KMS-11 (cell line): ENCODE data around the gene RNF214.

Experiments used
- H2AFZ ChIP-seq: fragments of 200-600 bp; sonication (generic); 2 replicates; pipeline ENCODE4 v1.6.1; 2016; ENCODE audit warnings: antibody characterized with exemption, mixed run types, low read depth
- H3K27ac ChIP-seq: fragments of 200-600 bp; sonication (generic); 2 replicates; pipeline ENCODE4 v1.6.1; 2016; ENCODE audit warnings: mild to moderate bottlenecking, mixed run types
- H3K27me3 ChIP-seq: fragments of 200-600 bp; sonication (generic); 2 replicates; pipeline ENCODE4 v1.6.1; 2017; ENCODE audit warnings: mild to moderate bottlenecking, low read depth, mixed run types, moderate library complexity; ENCODE audit not compliant: insufficient read depth
- H3K36me3 ChIP-seq: fragments of 200-600 bp; sonication (generic); 2 replicates; pipeline ENCODE4 v1.6.1; 2017; ENCODE audit warnings: mild to moderate bottlenecking, mixed run types; ENCODE audit not compliant: insufficient read depth
- H3K4me1 ChIP-seq: fragments of 200-600 bp; sonication (generic); 2 replicates; pipeline ENCODE4 v1.6.1; 2016; ENCODE audit warnings: mild to moderate bottlenecking, low read depth, mixed run types; ENCODE audit not compliant: poor library complexity, severe bottlenecking
- H3K4me2 ChIP-seq: fragments of 200-600 bp; sonication (generic); 2 replicates; pipeline ENCODE4 v1.7.0; 2016; ENCODE audit warnings: mild to moderate bottlenecking, mixed run types
- H3K4me3 ChIP-seq: fragments of 200-600 bp; sonication (generic); IDR thresholded peaks from 2 replicates; pipeline ENCODE4 v1.6.1; 2017; ENCODE audit warnings: low read depth, low read length, mixed read lengths; ENCODE audit not compliant: insufficient read depth
- H3K79me2 ChIP-seq: fragments of 200-600 bp; sonication (generic); 2 replicates; pipeline ENCODE4 v1.6.1; 2016; ENCODE audit warnings: low read depth, mixed run types; ENCODE audit not compliant: insufficient read depth
- H3K9ac ChIP-seq: fragments of 200-600 bp; sonication (generic); 2 replicates; pipeline ENCODE4 v1.6.1; 2016; ENCODE audit warnings: mild to moderate bottlenecking, mixed run types
- H4K20me1 ChIP-seq: fragments of 200-600 bp; sonication (generic); 2 replicates; pipeline ENCODE4 v1.6.1; 2016; ENCODE audit warnings: mild to moderate bottlenecking, mixed run types; ENCODE audit not compliant: insufficient read depth
- TF ChIP-seq, protein P1 (sequence below): fragments of 200-600 bp; sonication (generic); conservative IDR thresholded peaks from 2 replicates; pipeline ENCODE4 v1.6.1; 2017; ENCODE audit warnings: low read depth, mild to moderate bottlenecking, antibody characterized with exemption, low read length, moderate library complexity, mixed read lengths

The RNF214 gene

DNA sequence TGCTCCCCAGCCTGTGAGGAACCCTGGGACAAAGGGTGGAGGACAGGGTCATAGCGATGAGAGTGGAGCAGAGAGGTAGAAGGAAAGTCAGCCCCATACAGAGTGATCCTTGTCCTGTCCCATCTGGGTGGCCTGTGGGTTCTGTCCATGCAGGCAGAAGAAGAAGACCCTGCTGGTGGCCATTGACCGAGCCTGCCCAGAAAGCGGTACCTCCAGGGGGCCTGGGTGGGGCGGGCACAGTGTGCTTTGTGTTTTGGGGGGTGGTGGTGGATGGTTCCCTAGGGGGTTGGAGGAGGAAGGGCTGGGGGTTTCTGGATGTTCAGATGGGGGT, 46.1 kb upstream of the RNF214 start:
- H3K27ac ChIP-seq = no peak overlapping the region
- H2AFZ ChIP-seq = no peak overlapping the region
- no peaks in the 10 kb centered on the region for H3K4me1 ChIP-seq
- no peak overlapping the region for H3K4me3 ChIP-seq
- H3K36me3 ChIP-seq = no peaks in the 10 kb centered on the region
- H4K20me1 ChIP-seq = no peaks in the 10 kb centered on the region
- TF ChIP-seq, protein P1, sequence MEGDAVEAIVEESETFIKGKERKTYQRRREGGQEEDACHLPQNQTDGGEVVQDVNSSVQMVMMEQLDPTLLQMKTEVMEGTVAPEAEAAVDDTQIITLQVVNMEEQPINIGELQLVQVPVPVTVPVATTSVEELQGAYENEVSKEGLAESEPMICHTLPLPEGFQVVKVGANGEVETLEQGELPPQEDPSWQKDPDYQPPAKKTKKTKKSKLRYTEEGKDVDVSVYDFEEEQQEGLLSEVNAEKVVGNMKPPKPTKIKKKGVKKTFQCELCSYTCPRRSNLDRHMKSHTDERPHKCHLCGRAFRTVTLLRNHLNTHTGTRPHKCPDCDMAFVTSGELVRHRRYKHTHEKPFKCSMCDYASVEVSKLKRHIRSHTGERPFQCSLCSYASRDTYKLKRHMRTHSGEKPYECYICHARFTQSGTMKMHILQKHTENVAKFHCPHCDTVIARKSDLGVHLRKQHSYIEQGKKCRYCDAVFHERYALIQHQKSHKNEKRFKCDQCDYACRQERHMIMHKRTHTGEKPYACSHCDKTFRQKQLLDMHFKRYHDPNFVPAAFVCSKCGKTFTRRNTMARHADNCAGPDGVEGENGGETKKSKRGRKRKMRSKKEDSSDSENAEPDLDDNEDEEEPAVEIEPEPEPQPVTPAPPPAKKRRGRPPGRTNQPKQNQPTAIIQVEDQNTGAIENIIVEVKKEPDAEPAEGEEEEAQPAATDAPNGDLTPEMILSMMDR = no peak
- H3K9ac ChIP-seq = no peak overlapping the region
- no peak overlapping the region for H3K4me2 ChIP-seq
- no peaks in the 10 kb centered on the region for H3K79me2 ChIP-seq
- no peaks in the 10 kb centered on the region for H3K27me3 ChIP-seq

DNA sequence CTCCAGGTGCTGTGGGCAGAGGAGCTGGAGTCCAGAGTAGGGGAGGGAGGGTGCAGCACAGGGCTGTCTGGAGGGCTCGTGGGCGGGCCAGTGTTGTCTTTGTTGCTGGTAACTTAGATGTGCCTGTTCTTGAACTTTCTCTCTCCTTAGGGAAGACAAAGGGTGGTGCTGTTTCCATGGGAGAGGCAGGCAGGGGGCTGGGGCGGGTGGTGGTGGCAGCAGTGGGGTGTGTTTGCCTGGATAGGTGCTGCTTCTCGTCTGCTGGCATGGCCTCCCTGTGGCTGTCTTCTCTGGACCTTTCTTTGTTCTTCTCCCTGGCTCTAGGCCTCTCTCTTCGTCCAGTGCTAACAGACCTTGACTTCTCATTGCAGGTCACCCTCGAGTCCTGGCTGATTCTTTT, 45.5 kb upstream of the RNF214 start:
- H4K20me1 ChIP-seq = no peaks in the 10 kb centered on the region
- TF ChIP-seq, protein P1 = no peak
- no peaks in the 10 kb centered on the region for H3K4me1 ChIP-seq
- no peak overlapping the region for H3K27ac ChIP-seq
- H3K4me2 ChIP-seq = no peak overlapping the region
- no peaks in the 10 kb centered on the region for H3K36me3 ChIP-seq
- no peak overlapping the region for H3K4me3 ChIP-seq
- H2AFZ ChIP-seq = no peak overlapping the region
- no peak overlapping the region for H3K9ac ChIP-seq
- no peaks in the 10 kb centered on the region for H3K79me2 ChIP-seq
- H3K27me3 ChIP-seq = no peaks in the 10 kb centered on the region

DNA sequence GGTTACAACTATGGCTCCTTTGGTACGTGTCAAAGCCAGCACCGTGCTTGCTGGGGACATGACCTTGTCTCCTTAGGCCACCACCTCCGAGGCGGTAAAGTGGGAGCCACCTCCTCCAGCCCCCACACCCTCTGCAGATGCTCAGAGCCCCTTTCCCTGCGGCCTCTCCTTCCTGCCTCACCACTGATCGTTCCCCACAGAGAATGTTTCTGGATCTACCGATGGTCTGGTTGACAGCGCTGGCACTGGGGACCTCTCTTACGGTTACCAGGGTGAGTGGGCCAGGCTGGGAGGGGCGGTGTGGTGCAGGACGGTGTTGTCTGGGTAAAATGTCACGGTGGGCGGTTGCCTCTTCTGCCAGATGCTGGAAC, 45.1 kb upstream of the RNF214 start:
- Histone ChIP-seq H3K79me2 (no peaks in the 10 kb centered on the region), H3K4me2 (no peak overlapping the region), H3K36me3 (no peaks in the 10 kb centered on the region), H3K4me1 (no peaks in the 10 kb centered on the region), H2AFZ (no peak overlapping the region), H3K9ac (no peak overlapping the region), H4K20me1 (no peaks in the 10 kb centered on the region), H3K27me3 (no peaks in the 10 kb centered on the region), H3K4me3 (no peak overlapping the region), H3K27ac (no peak overlapping the region)
- TF ChIP-seq, protein P1 = no peak

DNA sequence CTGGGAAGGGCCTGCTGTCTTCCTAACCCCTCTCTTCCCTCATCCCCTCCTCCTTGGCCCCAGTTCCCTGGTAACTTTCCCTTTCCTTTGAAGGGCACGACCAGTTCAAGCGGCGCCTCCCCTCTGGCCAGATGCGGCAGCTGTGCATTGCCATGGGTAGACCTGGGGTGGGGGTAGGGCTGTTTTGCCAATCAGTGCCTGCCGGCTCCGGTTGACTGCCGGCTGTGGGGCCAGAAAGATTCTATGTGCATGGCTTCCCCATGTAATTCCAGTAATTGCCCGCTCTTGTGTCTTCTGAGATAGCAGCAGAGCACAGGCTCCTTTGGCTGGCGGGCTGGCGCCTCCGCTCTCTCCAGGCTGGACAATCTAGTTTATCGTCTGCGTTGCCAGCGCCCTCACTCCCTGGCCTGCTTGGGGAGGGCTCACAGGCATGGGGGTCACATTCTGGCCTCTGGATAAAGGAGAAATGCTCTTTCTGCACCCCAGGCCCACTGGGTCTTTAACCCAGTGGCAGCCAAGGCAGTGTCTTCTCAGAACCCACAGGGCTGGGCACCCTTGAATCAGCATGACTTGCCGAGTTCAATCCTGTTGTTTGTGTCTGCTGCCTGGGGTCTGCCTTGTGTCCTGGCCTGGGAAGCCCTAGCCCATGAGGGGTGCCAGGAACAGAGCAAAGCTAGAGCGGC, 44.5 kb upstream of the RNF214 start:
- Histone ChIP-seq H3K36me3 (no peaks in the 10 kb centered on the region), H3K9ac (no peak overlapping the region), H3K4me1 (no peaks in the 10 kb centered on the region), H3K27me3 (no peaks in the 10 kb centered on the region), H3K27ac (no peak overlapping the region), H3K4me3 (no peak overlapping the region), H3K79me2 (no peaks in the 10 kb centered on the region), H4K20me1 (no peaks in the 10 kb centered on the region), H2AFZ (no peak overlapping the region), H3K4me2 (no peak overlapping the region)
- TF ChIP-seq, protein P1 = no peak
